GM19328 (cell line): Measurements from ENCODE around the gene GLI3.

ENCODE experiments used
- ATAC-seq: cut with Tn5 transposase; IDR thresholded peaks from one replicate; pipeline ENCODE4 v1.9.1; 2021; ENCODE audit warnings: mild to moderate bottlenecking, moderate library complexity; ENCODE audit not compliant: unreplicated experiment

The GLI3 gene

GRCh38 chr7:41940760-41941343 lies 296.2 kb downstream of the GLI3 start:
- peak; percentile 69 for ATAC-seq

- ATAC-seq, result no peak
These were observed 298.6 kb downstream of the GLI3 start for GRCh38 chr7:41938371-41938770.

DNA sequence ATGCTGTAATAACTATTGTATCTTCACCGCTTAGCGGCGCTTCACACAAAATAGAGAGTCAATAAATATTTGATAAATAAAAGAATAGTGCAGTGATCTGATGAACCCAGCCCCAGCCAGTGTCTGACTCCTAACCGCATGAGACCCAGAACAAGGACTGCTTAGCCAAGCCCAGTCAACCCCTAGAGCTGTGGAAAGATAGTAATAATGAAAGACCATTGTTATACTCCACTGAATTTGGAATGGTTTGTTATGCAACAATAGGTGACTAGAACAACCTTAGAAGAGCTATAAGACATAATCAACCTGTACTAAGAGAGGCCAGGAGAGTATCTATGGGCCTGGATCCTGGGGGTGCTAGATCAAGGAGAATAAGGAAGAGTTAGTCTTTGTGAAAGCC lies 303.6 kb downstream of the GLI3 start:
- no peak for ATAC-seq

DNA sequence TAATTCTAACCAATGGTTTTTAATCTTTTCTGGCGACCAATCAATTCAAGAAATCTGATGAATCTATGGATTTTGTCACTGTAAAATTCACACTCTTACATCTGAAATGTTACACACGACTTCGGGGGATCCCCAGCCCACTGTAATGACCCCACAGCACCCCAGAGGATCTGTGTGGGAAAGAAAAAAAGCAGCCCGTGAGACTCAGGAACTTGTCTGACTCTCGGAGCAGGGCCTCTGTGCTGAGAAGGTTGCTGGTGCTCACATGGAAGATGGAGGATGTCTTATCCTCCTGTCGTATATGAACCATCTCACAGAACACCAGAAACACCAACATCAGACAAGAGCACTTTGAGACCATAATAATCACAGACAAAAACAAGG lies 305.8 kb downstream of the GLI3 start:
- peak; percentile 41 for ATAC-seq

GRCh38 chr7:41930538-41931262 lies 306.3 kb downstream of the GLI3 start:
- peak; percentile 37 for ATAC-seq

GRCh38 chr7:41928781-41929180 lies 308.2 kb downstream of the GLI3 start:
- ATAC-seq, result no peak

DNA sequence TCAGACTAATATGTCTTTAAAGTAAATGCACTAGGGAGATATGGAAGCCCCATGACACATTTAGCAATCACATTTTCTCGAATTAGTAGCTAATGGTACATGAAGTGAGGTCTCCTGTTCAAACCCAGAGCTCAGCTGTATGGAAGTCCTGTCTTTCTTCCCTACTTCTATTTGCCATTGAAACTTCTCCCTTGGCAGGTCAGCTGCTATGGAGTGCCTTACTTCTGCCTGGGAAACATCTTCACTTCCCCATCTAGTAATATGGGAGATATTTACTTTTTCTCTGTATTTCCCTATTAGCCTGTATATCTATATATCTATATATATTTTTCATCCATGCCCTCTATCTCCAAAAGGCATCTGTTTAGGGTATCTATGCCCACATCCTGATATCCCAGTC lies 308.8 kb downstream of the GLI3 start:
- ATAC-seq, result no peak

DNA sequence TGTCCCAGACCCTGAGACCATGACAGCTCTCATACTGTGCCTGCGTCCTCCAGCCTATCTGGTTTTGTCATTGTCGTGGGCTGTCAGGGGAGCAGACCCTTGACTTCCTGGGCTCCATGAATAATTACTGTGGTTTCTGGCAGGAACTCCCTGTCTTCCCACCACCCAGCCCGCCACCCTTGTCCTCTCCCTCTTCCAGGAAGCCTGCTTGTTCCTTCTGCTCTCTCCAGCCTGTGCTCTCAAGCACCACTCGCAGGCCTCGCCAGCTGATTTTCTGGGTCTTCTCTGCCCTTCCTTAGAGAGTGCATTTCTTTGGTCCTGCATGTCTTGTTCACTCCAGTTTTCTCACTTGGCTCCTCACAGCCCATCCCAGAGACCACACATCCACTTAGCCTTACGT lies 309.6 kb downstream of the GLI3 start:
- no peak for ATAC-seq

- ATAC-seq, result no peak
These were observed 311.1 kb downstream of the GLI3 start for GRCh38 chr7:41925946-41926345.

DNA sequence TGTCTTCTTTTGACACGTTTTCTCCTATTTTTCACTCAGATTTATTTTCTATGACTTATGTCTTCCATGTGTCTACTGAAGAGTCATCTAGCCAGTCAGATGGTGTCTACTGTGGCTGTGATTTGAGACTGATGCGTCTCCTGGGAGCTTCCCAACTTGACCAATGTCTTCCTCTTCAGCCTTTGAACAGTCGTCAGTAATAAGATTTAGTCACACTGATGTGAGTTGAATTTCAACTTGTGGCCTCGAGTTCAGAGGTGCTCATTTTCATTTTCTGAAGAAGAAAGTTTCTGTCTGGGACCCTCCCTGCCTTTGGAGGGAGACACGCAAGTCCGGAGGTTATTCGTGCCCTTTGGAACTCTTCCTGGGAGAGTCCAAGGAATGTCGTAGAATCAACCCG lies 312.2 kb downstream of the GLI3 start:
- ATAC-seq, result no peak

GRCh38 chr7:41922373-41922772 lies 314.6 kb downstream of the GLI3 start:
- ATAC-seq, result no peak

- ATAC-seq, result no peak
These were observed 315.5 kb downstream of the GLI3 start for GRCh38 chr7:41921453-41921981.

- ATAC-seq, result no peak
These were observed 318.4 kb downstream of the GLI3 start for GRCh38 chr7:41918597-41918996.

- ATAC-seq, result no peak
These were observed 320.5 kb downstream of the GLI3 start for GRCh38 chr7:41916450-41916927.

DNA sequence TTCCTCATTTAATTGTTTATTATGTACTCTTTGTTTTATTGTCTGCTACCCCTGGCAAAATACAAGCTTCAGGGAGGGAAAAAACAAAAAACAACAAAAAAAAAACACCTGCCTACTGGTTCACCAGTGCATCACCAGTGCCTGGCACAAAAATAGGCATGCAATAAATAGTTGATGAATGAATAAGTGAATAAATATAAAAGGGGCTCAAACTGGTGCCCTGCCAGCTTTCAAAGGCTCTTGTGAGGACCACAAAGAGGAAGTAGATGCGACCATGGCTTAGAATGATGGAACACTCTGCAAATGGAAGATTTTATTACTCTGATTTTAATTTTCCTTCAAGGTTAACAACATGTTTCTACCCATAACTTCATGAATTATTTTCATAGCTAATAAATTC lies 321.1 kb downstream of the GLI3 start:
- ATAC-seq, result no peak

- no peak for ATAC-seq
These were observed 324.0 kb downstream of the GLI3 start for GRCh38 chr7:41912851-41913567.

DNA sequence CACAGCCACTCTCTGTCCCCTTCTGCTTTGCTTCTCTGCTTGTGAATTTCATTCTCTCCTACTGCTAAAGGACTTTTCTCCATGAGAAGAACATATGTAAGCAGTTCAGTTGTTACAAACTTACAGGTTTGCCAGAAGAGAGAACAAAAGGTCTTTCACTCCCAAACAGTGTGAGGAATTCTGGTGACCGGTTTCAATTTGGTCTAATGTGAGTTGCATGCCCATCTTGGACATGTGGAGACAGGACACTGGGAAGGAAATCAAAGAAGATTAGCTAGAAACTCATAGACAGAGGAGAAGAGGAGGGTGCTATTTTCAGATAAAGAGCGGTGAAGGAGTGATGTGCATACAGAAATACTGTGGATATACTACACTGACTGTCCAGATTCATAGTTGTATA lies 324.6 kb downstream of the GLI3 start:
- ATAC-seq, result no peak

GRCh38 chr7:41911792-41912191 lies 325.2 kb downstream of the GLI3 start:
- no peak for ATAC-seq
